Right cardiac atrium (tissue), 5 donors: ENCODE data around the gene C5AR1. TPM values are rescaled to one million over a fixed set of nuclear protein-coding genes. Genes with fewer than 3 reads are reported as not detected.
"Not testable (repeated sequence)": the region's sequence is repeated elsewhere in the genome, so short reads cannot be mapped to it uniquely, and the experiment has no call there.

Experiments used
- ATAC-seq, 2 donors: fragments of 200-7000 bp; cut with Tn5 transposase; one replicate each; pipeline versions ENCODE4 v1.8.0 to v1.9.1; 2020; ENCODE audit warnings: moderate library complexity in 2 of 2, mild to moderate bottlenecking in 1 of 2
- DNase-seq, 3 donors: peaks; one replicate each; pipeline ENCODE4 v3.0.0-alpha.2; 2020
- H3K27ac ChIP-seq: one replicate; pipeline ENCODE4 v1.5.1; 2013; ENCODE audit warnings: mild to moderate bottlenecking, low read length, control low read depth, moderate library complexity
- H3K27me3 ChIP-seq: one replicate; pipeline ENCODE4 v1.6.1; 2013; ENCODE audit not compliant: control insufficient read depth, insufficient read depth
- H3K4me1 ChIP-seq: one replicate; pipeline ENCODE4 v1.6.1; 2013; ENCODE audit warnings: low read length; ENCODE audit not compliant: control insufficient read depth, insufficient read depth
- H3K4me3 ChIP-seq: one replicate; pipeline ENCODE4 v1.5.1; 2013; ENCODE audit warnings: low read length, control low read depth
- H3K9me3 ChIP-seq: one replicate; pipeline ENCODE4 v1.6.1; 2013; ENCODE audit warnings: low read length; ENCODE audit not compliant: control insufficient read depth
- WGBS: extraction: QIAGEN DNeasy Blood & Tissue Kit; methylation state at CpG from one replicate; pipeline ENCODE4 v1.1.7; 2013; 5-methylcytosine and 5-hydroxymethylcytosine counted together
- intact Hi-C, 4 donors: fragments of 100-400 bp; cut with DNase I; formaldehyde crosslinking; loops; one replicate each; pipeline versions ENCODE4 v1.11.0 to v1.14.0; 2022 to 2023
- polyA plus RNA-seq: library from polyadenylated mRNA; stranded (reverse); fragments of 200-250 nt; gene quantifications from one replicate; pipeline ENCODE4 v1.2.3, GENCODE V29; 2013
- total RNA-seq, 4 donors: library from RNA; stranded (reverse); fragmentation: NEBNext Ultra II Directional; extraction: Animal tissue kit (Norgen Biotek cat#: 25700); gene quantifications; one replicate each; pipeline ENCODE4 v1.2.1, GENCODE V29; 2021
- donor health status: healthy with polysubstance abuse.
- donor health status: DM: no; HTN: yes; CAD: no.
- donor health status: DM: no; HTN: no; CAD: no.
- donor health status: DM: no; HTN: yes; CAD: no; lungs with severe emphysema.
- donor health status: DM: yes; HTN: yes; CAD: no.

The C5AR1 gene
- total and polyA plus RNA-seq, 5 donors: 2.3 to 11.7 (median 6.3) TPM

- ATAC-seq: no peak
- Histone ChIP-seq H3K4me1 (peaks cover 2% of the 10 kb centered on the region), H3K9me3 (no peaks in the 10 kb centered on the region), H3K4me3 (no peak overlapping the region), H3K27ac (no peak overlapping the region), H3K27me3 (no peaks in the 10 kb centered on the region)
- WGBS: 91% methylated on average over 6 of the region's 6 CpGs
- intact Hi-C loops: no loop called here
- DNase-seq: no peak
These were observed 41.0 kb downstream of the C5AR1 start for GRCh38 chr19:47350630-47351029.

- H3K4me1 ChIP-seq: peaks cover 2% of the 10 kb centered on the region
- H3K27me3 ChIP-seq: no peaks in the 10 kb centered on the region
- WGBS: 79% methylated on average over 3 of the region's 3 CpGs
- intact Hi-C loops: no loop called here
- H3K9me3 ChIP-seq: no peaks in the 10 kb centered on the region
- no peak overlapping the region for H3K4me3 ChIP-seq
- ATAC-seq: no peak
- H3K27ac ChIP-seq: no peak overlapping the region
- DNase-seq: no peak
These were observed 41.9 kb downstream of the C5AR1 start for GRCh38 chr19:47351548-47351947.

- WGBS: 54% methylated on average over 2 of the region's 2 CpGs
- intact Hi-C loops: no loop called here
- DNase-seq (no peak), ATAC-seq (no peak)
- Histone ChIP-seq H3K27ac (no peak overlapping the region), H3K9me3 (no peaks in the 10 kb centered on the region), H3K4me1 (peaks cover 2% of the 10 kb centered on the region), H3K4me3 (no peak overlapping the region), H3K27me3 (no peaks in the 10 kb centered on the region)
These were observed 42.4 kb downstream of the C5AR1 start for GRCh38 chr19:47352095-47352494.

- ATAC-seq: no peak
- no peak overlapping the region for H3K27ac ChIP-seq
- H3K9me3 ChIP-seq: no peaks in the 10 kb centered on the region
- 77% methylated on average over 24 of the region's 24 CpGs for WGBS
- DNase-seq: peak in 1 of 3 donors; percentile 75
- H3K27me3 ChIP-seq: no peaks in the 10 kb centered on the region
- no peak overlapping the region for H3K4me3 ChIP-seq
- peaks cover 2% of the 10 kb centered on the region for H3K4me1 ChIP-seq
- intact Hi-C loops: no loop called here
These were observed 43.6 kb downstream of the C5AR1 start for GRCh38 chr19:47353307-47353712.

GRCh38 chr19:47356900-47357299 is 47.2 kb downstream of the C5AR1 start:
- no peak for ATAC-seq
- H3K4me3 ChIP-seq: no peak overlapping the region
- intact Hi-C loops: no loop called here
- WGBS: 96% methylated on average over 6 of the region's 6 CpGs
- no peak overlapping the region for H3K27ac ChIP-seq
- no peaks in the 10 kb centered on the region for H3K9me3 ChIP-seq
- no peaks in the 10 kb centered on the region for H3K27me3 ChIP-seq
- H3K4me1 ChIP-seq: no peaks in the 10 kb centered on the region
- DNase-seq: no peak

GRCh38 chr19:47357788-47358680 is 48.4 kb downstream of the C5AR1 start:
- ATAC-seq (peak; percentile 18 to 35), DNase-seq (no peak)
- H3K9me3 ChIP-seq: no peaks in the 10 kb centered on the region
- H3K4me1 ChIP-seq: no peaks in the 10 kb centered on the region
- 96% methylated on average over 28 of the region's 28 CpGs for WGBS
- H3K27me3 ChIP-seq: no peaks in the 10 kb centered on the region
- H3K4me3 ChIP-seq: no peak overlapping the region
- H3K27ac ChIP-seq: no peak overlapping the region
- intact Hi-C loops: no loop called here

- ATAC-seq (no peak), DNase-seq (no peak)
- Histone ChIP-seq H3K9me3 (no peaks in the 10 kb centered on the region), H3K4me1 (no peaks in the 10 kb centered on the region), H3K27me3 (no peaks in the 10 kb centered on the region), H3K27ac (no peak overlapping the region), H3K4me3 (no peak overlapping the region)
- intact Hi-C loops: no loop called here
- WGBS: 80% methylated on average over 6 of the region's 6 CpGs
These were observed 49.3 kb downstream of the C5AR1 start for GRCh38 chr19:47358936-47359335.

GRCh38 chr19:47362321-47362720 is 52.7 kb downstream of the C5AR1 start:
- Histone ChIP-seq H3K27ac (no peak overlapping the region), H3K4me1 (no peaks in the 10 kb centered on the region), H3K9me3 (no peaks in the 10 kb centered on the region), H3K27me3 (no peaks in the 10 kb centered on the region), H3K4me3 (no peak overlapping the region)
- no peak for ATAC-seq
- WGBS: 94% methylated on average over 21 of the region's 21 CpGs
- no peak for DNase-seq
- intact Hi-C loops: no loop called here

- no peak overlapping the region for H3K4me3 ChIP-seq
- H3K9me3 ChIP-seq: no peaks in the 10 kb centered on the region
- H3K27me3 ChIP-seq: no peaks in the 10 kb centered on the region
- intact Hi-C loops: no loop called here
- DNase-seq (no peak), ATAC-seq (no peak)
- WGBS: 81% methylated on average over 13 of the region's 13 CpGs
- H3K4me1 ChIP-seq: no peaks in the 10 kb centered on the region
- H3K27ac ChIP-seq: no peak overlapping the region
These were observed 54.3 kb downstream of the C5AR1 start for GRCh38 chr19:47363758-47364531.

GRCh38 chr19:47365455-47365854 is 55.8 kb downstream of the C5AR1 start:
- WGBS: 92% methylated on average over 10 of the region's 10 CpGs

GRCh38 chr19:47370045-47370611 is 60.5 kb downstream of the C5AR1 start:
- H3K4me1 ChIP-seq: no peaks in the 10 kb centered on the region
- no peak for DNase-seq
- H3K4me3 ChIP-seq: no peak overlapping the region
- H3K27me3 ChIP-seq: no peaks in the 10 kb centered on the region
- H3K9me3 ChIP-seq: no peaks in the 10 kb centered on the region
- ATAC-seq: peak in 1 of 2 donors; percentile 57
- 80% methylated on average over 10 of the region's 10 CpGs for WGBS
- intact Hi-C loops: no loop called here
- no peak overlapping the region for H3K27ac ChIP-seq

More at GRCh38 chr19:47365455-47365854, 55.8 kb downstream of the C5AR1 start:
- H3K4me1 ChIP-seq, intact Hi-C loops, DNase-seq, H3K27ac ChIP-seq, H3K9me3 ChIP-seq, H3K4me3 ChIP-seq, ATAC-seq, H3K27me3 ChIP-seq: not testable (repeated sequence)
